ENCODE measurements around the gene GDNF. TPM values are rescaled to one million over a fixed set of nuclear protein-coding genes. Genes with fewer than 3 reads are reported as not detected.

Gene GDNF
- total and polyA plus RNA-seq, 2 experiments from 2014 or later = 0.13 to 0.17 TPM

GRCh38 chr5:37769108-37769507 lies 70.7 kb downstream of the GDNF start (continued):
- TF ChIP-seq ZNF462 (CRISPR knock-in tag; IDR thresholded peaks at IDR 0.05) = no peak
- TF ChIP-seq STAT1 (IDR thresholded peaks at IDR 0.05; ENCODE audit: unreplicated experiment) = no peak
- TF ChIP-seq CTCF (conservative IDR thresholded peaks at IDR 0.05; ENCODE audit: low read depth in 2 of 2) = no peak
- TF ChIP-seq NANOG (IDR thresholded peaks at IDR 0.05; ENCODE audit: borderline replicate concordance) = no peak
- TF ChIP-seq EZH2 (IDR thresholded peaks at IDR 0.05; ENCODE audit: low read depth, unreplicated experiment) = no peak
- no peak for TF ChIP-seq CREB1 (CRISPR knock-in tag; IDR thresholded peaks at IDR 0.05; ENCODE audit: low read depth)
- TF ChIP-seq EZH2phosphoT487 (IDR thresholded peaks at IDR 0.05; ENCODE audit: unreplicated experiment) = no peak
- no peak for TF ChIP-seq ZNF114 (CRISPR knock-in tag; IDR thresholded peaks at IDR 0.05)
- no peak for TF ChIP-seq POLR2AphosphoS5 (IDR thresholded peaks at IDR 0.05; ENCODE audit: low read depth)

DNA sequence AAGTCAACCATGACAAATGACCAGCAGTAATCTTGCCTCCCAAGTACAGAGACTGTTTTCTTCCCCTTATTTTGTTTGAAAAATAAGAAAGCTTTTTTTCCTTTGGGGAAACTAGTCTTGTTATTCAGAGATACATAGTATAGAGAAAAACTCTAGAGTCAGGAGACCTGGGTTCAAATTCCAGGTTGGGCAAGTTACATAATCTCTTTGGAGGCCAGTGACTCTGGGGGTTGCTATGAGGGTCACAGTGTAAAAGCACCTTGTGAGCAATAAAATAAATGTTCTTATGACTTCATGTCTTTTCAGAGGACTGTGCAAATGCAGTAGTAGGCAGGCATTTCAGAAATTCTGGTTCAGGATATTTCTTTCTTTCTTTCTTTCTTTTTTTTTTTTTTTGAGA lies 71.5 kb downstream of the GDNF start:
- Histone ChIP-seq H3K27me3 (ENCODE audit: insufficient read depth) (no peaks in the 10 kb centered on the region), H3K4me2 (no peak overlapping the region), H3K79me2 (replicated peaks; ENCODE audit: insufficient read depth) (no peaks in the 10 kb centered on the region), H2AFZ (no peak overlapping the region), H3K27ac (ENCODE audit: low read depth) (no peak overlapping the region), H4K20me1 (replicated peaks; ENCODE audit: insufficient read depth) (no peaks in the 10 kb centered on the region), H3K4me1 (ENCODE audit: insufficient read depth) (no peaks in the 10 kb centered on the region), H3K4me3 (no peak overlapping the region), H3K9me2 (ENCODE audit: insufficient read depth) (peaks cover 10% of the 10 kb centered on the region; the same call in 1 of the 2 replicates), H3K36me3 (ENCODE audit: insufficient read depth) (no peaks in the 10 kb centered on the region), H3F3A (replicated peaks; ENCODE audit: low read depth) (no peaks in the 10 kb centered on the region)
- DNase-seq (ENCODE audit: low spot score) (no peak), ATAC-seq (no peak)
- no peak overlapping the region for H3K4me3 Mint-ChIP-seq
- H3K9me3 Mint-ChIP-seq = no peaks in the 10 kb centered on the region
- no peak overlapping the region for H3K27ac Mint-ChIP-seq
- no peaks in the 10 kb centered on the region for H3K4me1 Mint-ChIP-seq
- H3K36me3 Mint-ChIP-seq (ENCODE audit: low read depth) = no peaks in the 10 kb centered on the region
- no peaks in the 10 kb centered on the region for H3K27me3 Mint-ChIP-seq (ENCODE audit: insufficient read depth, low read depth, poor library complexity)
- TF ChIP-seq EZH2 (IDR thresholded peaks at IDR 0.05; ENCODE audit: low read depth, unreplicated experiment) (no peak), ETS1 (IDR thresholded peaks at IDR 0.05) (no peak), CREB1 (CRISPR knock-in tag; IDR thresholded peaks at IDR 0.05; ENCODE audit: low read depth) (no peak)
